Stimulated activated effector memory CD8-positive, alpha-beta T cell treated with anti-CD3 and anti-CD28 coated beads, Interleukin-12 subunit alpha, Interleukin-12 subunit beta, amount 100 ng/mL, for 72 hours (primary cell): ENCODE data around the gene CCNL2.

Experiments
- ATAC-seq: fragments of 150-1000 bp; cut with Tn5 transposase; 2 replicates; pipeline ENCODE4 v1.10.0; 2021
- DNase-seq, 2 donors: peaks; one replicate each; pipeline ENCODE4 v3.0.0; 2021 to 2022; ENCODE audit warnings: low spot score in 2 of 2
- H3K27ac Mint-ChIP-seq: one replicate; pipeline ENCODE4 v1.8.0; 2022; ENCODE audit warnings: mild to moderate bottlenecking, mixed read lengths
- H3K36me3 Mint-ChIP-seq: one replicate; pipeline ENCODE4 v1.8.0; 2022; ENCODE audit warnings: mild to moderate bottlenecking, mixed read lengths
- H3K4me1 Mint-ChIP-seq: one replicate; pipeline ENCODE4 v1.8.0; 2022; ENCODE audit warnings: mixed read lengths
- H3K4me3 Mint-ChIP-seq: one replicate; pipeline ENCODE4 v1.8.0; 2022; ENCODE audit warnings: mild to moderate bottlenecking, mixed read lengths
- H3K9me3 Mint-ChIP-seq: one replicate; pipeline ENCODE4 v1.8.0; 2022; ENCODE audit warnings: mixed read lengths

CCNL2 gene

DNA sequence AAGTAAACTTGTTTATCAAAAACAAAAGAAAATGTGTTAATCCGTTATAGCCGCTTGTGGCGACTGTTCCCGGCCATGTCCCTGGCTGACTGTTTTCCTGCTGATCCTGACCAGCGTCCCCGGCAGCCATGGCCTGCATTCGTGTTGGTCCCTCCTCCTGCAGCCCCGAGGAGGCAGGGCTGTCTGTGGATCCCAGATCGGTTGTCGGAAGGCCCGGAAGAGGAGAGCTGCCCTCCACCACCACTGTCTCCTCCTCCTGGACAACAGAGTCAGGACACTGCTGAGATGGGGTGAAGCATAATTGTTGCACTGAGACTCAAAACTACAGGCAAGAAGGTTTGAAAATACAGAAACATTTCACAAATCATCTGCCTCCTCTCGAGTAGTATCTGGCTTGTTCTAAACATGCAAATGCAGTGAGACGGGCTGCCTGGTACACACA lies 37.1 kb downstream of the CCNL2 start:
- H3K9me3 Mint-ChIP-seq, result no peaks in the 10 kb centered on the region
- peaks cover 5% of the 10 kb centered on the region for H3K4me1 Mint-ChIP-seq
- no peak for DNase-seq
- H3K4me3 Mint-ChIP-seq, result no peak overlapping the region
- H3K36me3 Mint-ChIP-seq, result no peaks in the 10 kb centered on the region
- no peak overlapping the region for H3K27ac Mint-ChIP-seq
- no peak for ATAC-seq

DNA sequence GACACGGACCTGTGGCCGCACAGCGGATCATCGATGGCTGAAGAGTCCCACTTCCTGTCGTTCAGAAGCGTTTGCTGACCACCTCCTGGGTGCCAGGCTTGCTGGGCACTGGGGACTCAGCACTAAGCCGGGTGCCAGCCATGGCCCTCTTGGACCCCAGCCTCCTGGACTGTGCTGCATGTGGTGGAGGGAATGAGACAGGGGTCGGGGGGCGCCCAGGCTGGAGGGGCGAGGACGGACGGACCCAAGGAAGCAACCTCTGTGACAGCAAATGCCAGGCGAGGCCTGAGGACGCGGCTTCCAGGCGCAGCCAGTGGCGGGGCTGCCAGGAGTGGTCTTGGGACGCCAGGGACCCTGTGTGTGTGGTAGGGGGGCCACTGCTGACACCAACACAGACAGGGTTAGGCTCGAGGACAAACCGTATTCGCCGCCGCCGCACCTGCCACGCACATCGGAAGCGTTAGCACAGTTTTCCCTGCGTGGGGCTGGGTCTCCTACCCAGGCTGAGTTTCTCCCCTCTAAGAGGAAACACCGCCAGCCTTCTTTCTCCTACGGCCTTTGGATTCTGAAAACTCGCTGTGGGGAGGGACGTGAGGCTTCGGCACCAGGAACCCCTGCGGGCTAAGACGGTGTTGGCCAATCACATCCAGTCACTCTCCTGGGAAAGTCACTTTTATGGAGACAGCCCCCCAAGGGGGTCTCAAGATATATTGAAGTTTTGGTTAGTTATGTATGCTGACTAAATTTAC lies 37.7 kb downstream of the CCNL2 start:
- H3K4me1 Mint-ChIP-seq, result peaks cover 5% of the 10 kb centered on the region
- no peak overlapping the region for H3K4me3 Mint-ChIP-seq
- no peak overlapping the region for H3K27ac Mint-ChIP-seq
- DNase-seq (no peak), ATAC-seq (no peak)
- no peaks in the 10 kb centered on the region for H3K36me3 Mint-ChIP-seq
- H3K9me3 Mint-ChIP-seq, result no peaks in the 10 kb centered on the region

- H3K9me3 Mint-ChIP-seq, result no peaks in the 10 kb centered on the region
- H3K4me1 Mint-ChIP-seq, result peaks cover 5% of the 10 kb centered on the region
- no peak overlapping the region for H3K4me3 Mint-ChIP-seq
- no peak overlapping the region for H3K27ac Mint-ChIP-seq
- ATAC-seq (no peak), DNase-seq (no peak)
- no peaks in the 10 kb centered on the region for H3K36me3 Mint-ChIP-seq
These were observed 38.5 kb downstream of the CCNL2 start for GRCh38 chr1:1360506-1361169.

GRCh38 chr1:1359664-1360468 lies 39.3 kb downstream of the CCNL2 start:
- H3K27ac Mint-ChIP-seq, result no peak overlapping the region
- H3K36me3 Mint-ChIP-seq, result no peaks in the 10 kb centered on the region
- ATAC-seq (no peak), DNase-seq (no peak)
- H3K9me3 Mint-ChIP-seq, result no peaks in the 10 kb centered on the region
- no peak overlapping the region for H3K4me3 Mint-ChIP-seq
- H3K4me1 Mint-ChIP-seq, result peaks cover 5% of the 10 kb centered on the region

- H3K36me3 Mint-ChIP-seq, result no peaks in the 10 kb centered on the region
- ATAC-seq, result peak; percentile 27
- no peaks in the 10 kb centered on the region for H3K9me3 Mint-ChIP-seq
- no peak overlapping the region for H3K27ac Mint-ChIP-seq
- no peak overlapping the region for H3K4me3 Mint-ChIP-seq
- peaks cover 5% of the 10 kb centered on the region for H3K4me1 Mint-ChIP-seq
- no peak for DNase-seq
These were observed 39.8 kb downstream of the CCNL2 start for GRCh38 chr1:1359308-1359663.

DNA sequence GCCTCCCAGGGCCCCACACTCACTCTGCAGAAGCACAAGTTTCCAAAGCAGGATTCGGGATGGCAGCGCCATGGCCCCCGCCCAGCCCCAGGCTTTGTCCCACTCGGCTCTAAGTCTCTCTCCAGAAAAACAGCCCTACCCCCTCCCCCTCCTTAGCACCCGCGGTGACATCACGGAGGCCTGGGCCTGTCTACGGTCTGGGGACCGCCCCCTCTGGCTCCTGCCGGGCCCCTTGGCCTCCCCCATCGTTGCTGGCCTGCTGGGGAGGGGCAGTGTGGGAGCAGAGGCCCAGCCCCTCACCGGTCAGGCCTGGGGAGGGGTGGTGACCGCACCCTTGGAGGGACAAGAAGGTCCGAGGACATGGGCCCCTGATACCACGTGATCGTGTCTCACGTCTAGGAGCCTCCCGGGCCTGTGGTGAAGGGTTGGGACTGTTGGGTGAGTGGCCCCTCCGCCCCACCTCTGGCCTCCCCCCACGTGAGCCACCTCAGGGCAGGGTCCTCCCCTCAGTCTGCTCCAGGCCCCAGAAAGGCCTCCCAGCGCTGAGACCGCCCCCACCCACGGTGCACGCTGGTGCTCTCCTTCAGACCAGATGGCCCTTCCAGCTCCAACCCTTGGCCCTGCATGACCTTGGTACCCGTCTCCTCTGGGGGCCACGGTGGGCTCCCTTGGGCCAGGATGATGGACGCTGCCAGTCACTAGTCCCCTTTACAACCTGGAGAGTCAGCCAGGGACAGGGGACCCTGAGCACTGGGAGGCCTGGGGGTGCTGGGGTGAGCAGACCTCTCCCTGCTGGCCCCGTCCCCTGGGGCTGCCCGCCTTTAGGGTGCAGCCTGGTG lies 40.5 kb downstream of the CCNL2 start, which contains the start of gene MXRA8:
Gene MXRA8, minus strand, starts transcription at position 123 of the 839 bp plus-strand sequence. Its CDS starts 51 bp downstream, at position 72.
- no peak for ATAC-seq
- no peak for DNase-seq
- Mint-ChIP-seq H3K9me3 (no peaks in the 10 kb centered on the region), H3K36me3 (no peaks in the 10 kb centered on the region), H3K4me3 (no peak within 1 kb of the TSS), H3K27ac (no peak within 1 kb of the TSS), H3K4me1 (peaks cover 5% of the 10 kb centered on the region)

DNA sequence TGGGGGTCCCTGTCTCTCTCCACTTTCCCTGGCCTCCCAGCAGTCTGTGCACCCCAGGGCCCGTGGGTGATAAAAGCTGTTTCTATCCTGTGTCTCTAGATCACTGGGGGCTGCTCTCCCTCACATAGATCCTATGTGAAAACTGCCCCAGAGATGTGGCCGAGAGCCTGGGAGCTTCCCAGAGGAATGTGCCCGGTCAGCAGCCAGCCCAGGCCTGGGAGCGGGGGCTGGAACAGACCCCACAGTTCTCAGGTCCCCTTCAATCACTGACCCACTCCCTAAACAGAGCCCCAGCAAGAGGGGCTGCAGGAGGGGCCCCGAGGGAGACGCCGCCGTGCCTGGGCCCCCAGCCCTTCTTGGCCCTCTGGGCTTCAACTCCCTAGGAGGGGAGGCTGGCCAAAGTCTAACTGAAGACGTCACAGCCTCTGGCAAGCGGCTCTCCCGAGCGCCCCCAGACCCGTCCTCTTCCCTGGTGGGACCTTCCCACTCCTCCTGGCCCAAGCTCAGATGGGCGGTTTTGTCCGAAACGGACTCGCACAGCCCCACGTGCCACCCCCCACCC lies 41.2 kb downstream of the CCNL2 start:
- DNase-seq, result no peak
- no peak overlapping the region for H3K27ac Mint-ChIP-seq
- ATAC-seq, result no peak
- no peak overlapping the region for H3K4me3 Mint-ChIP-seq
- no peaks in the 10 kb centered on the region for H3K36me3 Mint-ChIP-seq
- no peaks in the 10 kb centered on the region for H3K9me3 Mint-ChIP-seq
- H3K4me1 Mint-ChIP-seq, result peaks cover 5% of the 10 kb centered on the region

GRCh38 chr1:1356796-1357401 lies 42.2 kb downstream of the CCNL2 start:
- Mint-ChIP-seq H3K9me3 (no peaks in the 10 kb centered on the region), H3K4me1 (peaks cover 12% of the 10 kb centered on the region), H3K27ac (no peak overlapping the region), H3K36me3 (no peaks in the 10 kb centered on the region), H3K4me3 (no peak overlapping the region)
- no peak for DNase-seq
- ATAC-seq, result peak; percentile 24

GRCh38 chr1:1356166-1356795 lies 42.9 kb downstream of the CCNL2 start:
- Mint-ChIP-seq H3K36me3 (no peaks in the 10 kb centered on the region), H3K27ac (no peak overlapping the region), H3K9me3 (no peaks in the 10 kb centered on the region), H3K4me1 (peaks cover 13% of the 10 kb centered on the region), H3K4me3 (no peak overlapping the region)
- no peak for ATAC-seq
- DNase-seq, result no peak

GRCh38 chr1:1355416-1355815 lies 43.7 kb downstream of the CCNL2 start:
- Mint-ChIP-seq H3K9me3 (no peaks in the 10 kb centered on the region), H3K4me1 (peaks cover 13% of the 10 kb centered on the region), H3K27ac (no peak overlapping the region), H3K4me3 (no peak overlapping the region), H3K36me3 (no peaks in the 10 kb centered on the region)
- no peak for DNase-seq
- peak; percentile 42 for ATAC-seq

DNA sequence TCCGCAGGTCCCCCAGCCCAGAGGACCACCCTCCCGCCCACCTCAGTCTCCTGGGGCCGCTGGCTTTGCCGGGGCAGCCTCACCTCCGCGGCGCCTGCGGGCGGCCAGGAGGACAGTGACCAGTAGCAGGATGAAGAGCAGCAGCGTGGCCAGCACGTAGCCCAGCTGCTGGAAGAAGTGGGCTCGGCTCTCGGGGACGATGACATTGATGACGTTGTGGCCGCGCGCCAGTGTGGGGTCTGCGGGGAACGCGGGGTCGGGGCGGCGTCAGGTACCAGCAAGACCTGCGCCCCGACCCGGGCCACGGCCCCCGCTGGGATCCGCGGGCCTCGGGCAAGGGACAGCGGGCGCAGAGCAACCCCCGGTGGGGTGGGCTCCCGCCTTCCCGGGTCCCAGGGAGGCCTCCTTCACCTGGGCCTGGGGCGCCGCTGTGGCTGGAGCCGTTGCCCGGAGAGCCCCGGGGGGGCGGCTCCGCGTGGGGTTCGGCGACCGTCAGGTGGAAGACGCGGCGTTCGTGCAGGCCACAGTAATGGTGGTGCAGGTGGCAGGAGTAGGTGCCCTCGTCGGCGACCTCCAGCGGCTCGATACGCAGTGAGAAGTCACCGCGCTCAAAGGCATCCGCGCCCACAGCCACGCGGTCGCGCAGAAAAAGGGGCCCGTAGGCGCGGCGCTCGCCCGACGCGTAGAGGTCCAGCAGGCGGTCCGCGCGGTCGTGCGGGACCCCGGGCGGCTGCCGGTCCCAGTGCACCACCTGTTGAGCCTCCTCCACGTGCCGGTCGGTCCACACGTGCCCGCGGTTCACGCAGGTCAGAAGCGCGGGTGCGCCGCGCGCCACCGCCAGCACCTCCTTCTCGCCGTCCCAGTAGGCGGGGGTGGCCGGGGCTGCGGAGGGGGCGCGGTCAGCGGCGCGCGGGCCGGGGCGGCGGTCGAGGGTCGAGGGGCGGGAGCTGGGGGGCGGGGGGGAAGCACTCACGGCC lies 44.6 kb downstream of the CCNL2 start:
- no peaks in the 10 kb centered on the region for H3K9me3 Mint-ChIP-seq
- H3K4me1 Mint-ChIP-seq, result peaks cover 13% of the 10 kb centered on the region
- peak overlapping the region; percentile 18 for H3K4me3 Mint-ChIP-seq
- H3K27ac Mint-ChIP-seq, result no peak overlapping the region
- DNase-seq (no peak), ATAC-seq (no peak)
- no peaks in the 10 kb centered on the region for H3K36me3 Mint-ChIP-seq

GRCh38 chr1:1353389-1354151 lies 45.6 kb downstream of the CCNL2 start:
- Mint-ChIP-seq H3K36me3 (no peaks in the 10 kb centered on the region), H3K4me3 (peak overlapping the region; percentile 18), H3K9me3 (no peaks in the 10 kb centered on the region), H3K4me1 (peaks cover 7% of the 10 kb centered on the region), H3K27ac (no peak overlapping the region)
- no peak for ATAC-seq
- DNase-seq, result no peak
